HG02943 (cell line): Measurements from ENCODE around the gene OR4P4.

Source experiments
- ATAC-seq: cut with Tn5 transposase; IDR thresholded peaks from one replicate; pipeline ENCODE4 v1.9.1; 2021; ENCODE audit warnings: mild to moderate bottlenecking, low read depth, moderate library complexity; ENCODE audit not compliant: unreplicated experiment

The OR4P4 gene

DNA sequence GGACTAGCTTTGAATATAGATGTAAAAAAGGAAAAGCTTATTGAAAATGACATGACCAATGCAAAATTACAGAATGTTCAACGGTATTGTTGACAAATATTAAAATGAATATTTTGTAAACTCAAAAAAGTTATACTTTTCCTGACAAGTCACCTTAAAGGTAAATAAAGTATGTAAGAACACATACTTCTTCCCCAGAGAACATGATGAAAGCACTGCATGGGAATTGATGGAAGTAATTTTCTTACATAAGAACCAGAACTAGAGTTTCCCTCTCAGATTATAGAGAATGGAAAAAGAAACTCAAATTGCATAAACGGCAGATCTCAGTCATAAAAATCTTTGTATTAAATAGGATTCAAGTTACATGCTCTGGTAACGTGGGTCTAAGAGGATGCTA lies at the start of gene OR4P4:
Gene OR4P4 (plus strand): TSS at position 301 of the 400 bp plus-strand sequence.
- no peak for ATAC-seq

DNA sequence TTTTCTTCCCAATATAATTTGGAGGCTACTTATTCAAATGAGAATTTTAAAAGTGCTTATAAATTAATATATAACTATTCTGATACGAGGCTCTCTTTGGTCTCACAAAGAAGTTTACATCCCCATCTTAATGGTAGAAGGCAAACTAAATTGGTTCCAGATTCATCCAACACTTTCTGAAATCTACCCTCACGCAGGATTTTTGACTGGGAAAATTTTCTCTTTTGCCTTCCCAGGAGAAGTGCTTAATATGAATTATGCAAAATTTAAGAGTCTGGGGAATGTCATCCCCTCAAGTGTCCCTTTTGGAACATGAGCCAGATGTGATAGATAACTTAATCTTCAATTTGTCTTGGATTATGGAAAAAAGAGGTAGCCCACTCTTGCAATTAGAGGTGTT lies 27.4 kb upstream of the OR4P4 start, which contains the start of gene OR4C11:
Gene OR4C11 (minus strand): TSS at position 101 of the 400 bp plus-strand sequence. CDS start 3,272 bp downstream, outside the sequence.
- ATAC-seq: no peak

DNA sequence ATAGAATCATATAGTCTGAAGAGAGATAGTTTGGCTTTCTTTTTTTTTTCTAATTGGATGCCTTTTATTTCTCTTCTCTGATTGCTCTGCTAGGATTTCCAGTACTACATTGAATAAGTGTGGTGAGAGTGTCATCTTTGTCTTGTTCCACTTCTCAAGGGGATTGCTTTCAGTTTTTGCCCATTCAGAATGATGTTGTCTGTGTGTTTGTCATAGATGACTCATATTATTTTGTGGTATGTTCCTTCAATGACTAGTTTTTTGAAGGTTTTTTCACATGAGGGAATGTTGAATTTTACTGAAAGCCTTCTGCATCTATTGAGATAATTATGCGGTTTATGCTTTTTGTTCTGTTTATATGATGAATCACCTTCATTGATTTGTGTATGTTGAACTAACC lies 10.4 kb upstream of the OR4P4 start:
- no peak for ATAC-seq

DNA sequence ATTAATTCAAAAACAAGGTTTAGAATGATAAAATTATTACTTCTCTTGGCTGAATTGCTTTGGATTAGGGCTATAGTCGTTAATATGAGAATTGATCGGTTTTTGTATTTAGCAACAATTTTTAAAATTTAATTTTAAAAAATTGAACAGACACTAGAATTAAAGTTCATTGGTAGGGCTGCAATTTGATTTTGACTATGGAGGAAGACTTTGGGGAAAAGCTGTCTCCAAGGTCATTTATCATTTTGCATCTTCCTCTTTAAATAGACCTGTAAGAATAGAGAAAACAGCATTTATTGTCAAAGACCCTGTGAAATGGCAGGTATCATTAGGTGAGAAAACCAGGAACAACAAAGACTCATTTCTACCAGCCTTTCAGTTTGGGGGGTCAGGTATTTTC lies 13.1 kb downstream of the OR4P4 start, which contains the start of gene OR4S2:
Gene OR4S2 (plus strand): TSS at position 301 of the 400 bp plus-strand sequence. CDS start 2,577 bp downstream, outside the sequence.
- ATAC-seq: no peak

DNA sequence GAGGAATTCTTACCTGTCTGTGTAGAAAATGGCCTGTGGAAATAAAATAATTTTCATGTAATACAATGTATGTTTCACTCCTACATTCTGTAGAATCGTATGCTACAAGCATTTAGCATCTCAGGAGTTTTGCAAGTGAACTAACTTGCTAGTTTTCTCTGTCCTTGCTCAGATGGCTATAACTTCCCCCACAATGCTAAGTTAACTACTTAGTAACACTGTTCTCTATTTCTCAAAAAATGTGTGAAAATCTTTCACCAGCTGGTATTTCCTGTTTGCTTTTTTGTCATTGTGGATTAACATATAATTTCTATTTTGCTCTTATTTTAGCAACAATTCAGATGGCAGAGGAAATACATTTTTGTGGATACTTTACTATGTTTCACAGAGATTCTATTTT lies 17.6 kb downstream of the OR4P4 start:
- no peak for ATAC-seq

DNA sequence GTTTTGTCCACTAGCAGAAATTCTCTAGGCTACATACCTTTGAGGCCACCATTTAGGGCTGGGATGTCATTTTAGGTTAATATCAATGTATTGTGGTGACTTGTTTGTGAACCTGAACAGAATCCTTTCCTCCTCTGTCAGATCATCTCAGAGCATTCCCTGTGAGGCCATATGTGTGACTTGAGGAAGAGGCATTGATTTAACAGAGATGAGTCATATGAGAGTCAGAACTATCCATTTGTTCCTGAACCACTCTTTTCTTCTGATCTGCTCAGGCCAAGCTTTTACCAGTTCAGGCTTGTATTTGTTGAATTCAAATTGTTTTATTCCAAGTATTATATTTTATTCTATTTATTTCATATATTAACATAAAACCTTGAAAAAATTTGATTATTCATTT lies 20.2 kb downstream of the OR4P4 start:
- no peak for ATAC-seq

DNA sequence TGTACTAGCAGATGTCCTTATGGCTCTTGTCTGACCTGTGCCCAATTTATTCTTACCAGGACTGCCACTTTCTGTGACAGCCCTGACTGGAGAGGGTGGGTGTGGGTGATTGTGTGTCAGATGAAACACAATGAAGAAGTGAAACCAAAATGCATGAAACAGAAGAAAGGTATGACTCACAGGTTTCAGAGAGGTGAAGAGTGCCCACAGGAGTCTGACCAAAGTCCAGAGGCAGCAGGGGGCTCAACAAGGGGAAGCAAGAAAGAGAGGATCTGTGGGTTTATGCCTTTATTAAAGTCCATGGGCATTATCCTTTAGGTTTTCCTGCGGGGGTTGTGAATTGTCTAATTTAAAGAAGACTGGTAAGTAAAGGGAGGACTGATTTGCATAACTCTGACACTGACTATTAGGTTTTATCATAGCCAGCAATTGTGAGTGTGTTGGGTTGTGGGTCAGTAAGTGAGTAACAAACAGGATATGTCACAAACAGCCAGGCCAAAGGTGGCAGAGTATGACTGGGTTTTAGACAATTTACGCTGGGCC lies 23.2 kb downstream of the OR4P4 start:
- no peak for ATAC-seq

DNA sequence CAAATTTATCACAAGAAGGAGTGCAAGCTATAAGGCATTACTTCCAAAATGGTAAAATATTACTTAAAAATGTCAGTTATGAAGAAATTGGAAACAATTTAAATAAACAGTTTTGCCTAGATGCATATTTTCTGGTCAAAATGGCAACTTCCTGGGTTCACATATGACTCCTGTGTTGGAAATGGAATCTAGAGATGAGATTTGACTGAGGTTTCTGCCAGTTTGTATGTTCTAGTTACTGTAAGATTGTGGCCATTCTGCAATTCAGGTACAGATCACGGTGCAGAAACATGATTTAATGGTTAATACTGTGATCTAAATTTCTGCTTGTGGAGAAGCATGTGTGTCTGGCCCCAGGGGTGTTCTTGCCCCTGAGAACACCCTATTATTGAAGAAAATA lies 23.7 kb downstream of the OR4P4 start:
- ATAC-seq: no peak

DNA sequence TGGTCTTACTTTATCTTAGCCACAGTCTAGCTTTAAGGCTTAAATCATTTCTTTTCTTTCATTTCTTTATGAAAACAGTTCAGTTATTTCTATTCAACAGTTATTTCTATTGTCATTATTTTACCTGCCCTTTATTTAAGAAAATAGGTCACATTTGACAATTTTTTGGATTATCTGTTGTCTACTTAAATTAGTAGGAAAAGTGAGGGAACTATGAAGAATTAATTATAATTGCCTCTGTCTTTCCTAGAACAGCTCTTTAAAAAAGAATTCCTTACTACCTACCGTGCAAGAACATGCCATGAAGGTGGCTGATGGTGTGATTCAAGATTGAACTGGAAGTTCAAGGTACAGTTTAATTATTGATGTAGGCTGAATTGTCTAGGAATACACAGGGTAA lies 27.0 kb downstream of the OR4P4 start, which contains the start of gene OR4C6:
Gene OR4C6 (plus strand): TSS at position 301 of the 400 bp plus-strand sequence. CDS start 2,966 bp downstream, outside the sequence.
- no peak for ATAC-seq

DNA sequence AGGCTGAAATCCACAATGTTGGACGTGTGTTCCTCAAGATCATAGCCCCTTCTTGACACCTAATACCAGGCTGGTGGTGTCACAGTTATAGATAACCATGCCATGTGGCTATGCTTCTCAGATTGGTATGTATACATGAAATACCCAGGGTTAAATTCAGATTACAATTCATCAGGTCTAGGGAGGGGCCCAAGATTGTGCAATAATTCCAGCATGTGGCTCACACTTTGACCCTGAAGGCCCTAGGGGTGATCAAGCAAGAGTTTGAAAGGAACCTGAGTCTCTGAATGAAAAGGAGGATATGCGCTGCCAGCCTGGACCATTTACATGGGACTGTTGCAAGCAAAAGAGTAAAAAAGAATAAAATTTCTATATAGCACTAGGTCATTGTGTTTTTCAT lies 34.5 kb downstream of the OR4P4 start:
- no peak for ATAC-seq

DNA sequence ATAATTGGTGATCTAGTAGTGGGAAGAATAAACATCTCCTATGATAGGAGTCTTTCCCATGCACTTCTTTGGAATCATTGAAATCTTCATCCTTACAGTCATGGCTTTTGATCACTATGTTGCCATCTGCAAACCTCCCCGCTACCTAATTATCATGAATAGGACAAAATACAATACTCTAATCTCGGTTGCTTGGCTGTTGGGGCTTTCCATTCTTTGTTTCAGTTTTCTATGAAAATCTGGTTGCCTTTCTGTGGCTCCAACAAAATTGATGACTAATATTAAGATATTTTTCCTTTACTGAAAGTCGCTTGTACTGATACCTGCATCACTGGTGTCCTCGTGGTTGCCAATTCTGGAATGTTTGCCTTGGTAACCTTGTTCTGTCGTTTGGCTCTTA lies 38.9 kb downstream of the OR4P4 start:
- ATAC-seq: no peak
